Skin of body (tissue), 2 donors: ENCODE measurements around the gene TINAGL1. TPM values are rescaled to one million over a fixed set of nuclear protein-coding genes. Genes with fewer than 3 reads are reported as not detected.

ENCODE experiments used
- DNase-seq: peaks from one replicate; lab custom pipeline; 2025; lab: John Stamatoyannopoulos, UW
- total RNA-seq: library from RNA; depleted of rRNA; stranded (reverse); fragments of >200 nt; gene quantifications from one replicate; pipeline ENCODE4 v1.2.3, GENCODE V29; 2014

TINAGL1 gene
- total RNA-seq, 1 donor from 2014 or later: 28.6 TPM

- DNase-seq: no peak
Observed at GRCh38 chr1:31602081-31602480, 25.8 kb downstream of the TINAGL1 start.

- no peak for DNase-seq
Observed at GRCh38 chr1:31605908-31606427, 29.7 kb downstream of the TINAGL1 start.

- DNase-seq: no peak
Observed at GRCh38 chr1:31607360-31607759, 31.0 kb downstream of the TINAGL1 start.

- DNase-seq: peak; percentile 46
Observed at GRCh38 chr1:31609514-31610118, 33.3 kb downstream of the TINAGL1 start.

- DNase-seq: no peak
Observed at GRCh38 chr1:31614414-31615005, 38.2 kb downstream of the TINAGL1 start.

GRCh38 chr1:31615414-31615813 lies 39.1 kb downstream of the TINAGL1 start:
- no peak for DNase-seq

- no peak for DNase-seq
Observed at GRCh38 chr1:31615939-31616338, 39.6 kb downstream of the TINAGL1 start.

- DNase-seq: no peak
Observed at GRCh38 chr1:31617218-31617915, 41.1 kb downstream of the TINAGL1 start, which contains the start of gene HCRTR1. TSS of gene HCRTR1 (plus strand) at chr1:31617689. CDS start at chr1:31619193, 1,504 bp downstream.

- no peak for DNase-seq
Observed at GRCh38 chr1:31617916-31618746, 41.8 kb downstream of the TINAGL1 start.

GRCh38 chr1:31618916-31619846 lies 42.9 kb downstream of the TINAGL1 start:
- DNase-seq: no peak

GRCh38 chr1:31620631-31621497 lies 44.5 kb downstream of the TINAGL1 start:
- DNase-seq: no peak

- DNase-seq: no peak
Observed at GRCh38 chr1:31621498-31621820, 45.1 kb downstream of the TINAGL1 start.

- DNase-seq: no peak
Observed at GRCh38 chr1:31621847-31622730, 45.8 kb downstream of the TINAGL1 start.

- DNase-seq: no peak
Observed at GRCh38 chr1:31623365-31623764, 47.0 kb downstream of the TINAGL1 start.

GRCh38 chr1:31624309-31624708 lies 48.0 kb downstream of the TINAGL1 start:
- no peak for DNase-seq

- no peak for DNase-seq
Observed at GRCh38 chr1:31624731-31625514, 48.6 kb downstream of the TINAGL1 start.

- DNase-seq: no peak
Observed at GRCh38 chr1:31625561-31626222, 49.4 kb downstream of the TINAGL1 start.
